ENCODE data around the gene SORCS1. TPM values are rescaled to one million over a fixed set of nuclear protein-coding genes. Genes with fewer than 3 reads are reported as not detected.
A peak's percentile ranks its signal among the peaks of the same experiment; 100 is the strongest.

The SORCS1 gene
- total and polyA plus RNA-seq, 2 experiments from 2014 or later: 2.9 to 8.9 TPM

GRCh38 chr10:106582291-106582690 lies 582.2 kb downstream of the SORCS1 start (continued):
- TF ChIP-seq ZNF331 (CRISPR knock-in tag; IDR thresholded peaks at IDR 0.05; ENCODE audit: low read depth) (no peak), EZH2phosphoT487 (IDR thresholded peaks at IDR 0.05; ENCODE audit: unreplicated experiment) (no peak)

- Histone ChIP-seq H3K9me2 (ENCODE audit: insufficient read depth) (no peaks in the 10 kb centered on the region), H3K4me3 (no peak overlapping the region), H3K27ac (ENCODE audit: low read depth) (no peak overlapping the region), H3K4me2 (0 out of 2 replicates have a peak overlapping the region, but pooled peaks have one; percentile 35), H3K79me2 (replicated peaks; ENCODE audit: insufficient read depth) (no peaks in the 10 kb centered on the region), H4K20me1 (replicated peaks; ENCODE audit: insufficient read depth) (no peaks in the 10 kb centered on the region), H3K27me3 (ENCODE audit: insufficient read depth) (no peaks in the 10 kb centered on the region), H3K36me3 (ENCODE audit: insufficient read depth) (no peaks in the 10 kb centered on the region), H3K4me1 (ENCODE audit: insufficient read depth) (peaks cover 15% of the 10 kb centered on the region), H2AFZ (no peak overlapping the region), H3F3A (replicated peaks; ENCODE audit: low read depth) (no peaks in the 10 kb centered on the region)
- no peaks in the 10 kb centered on the region for H3K9me3 Mint-ChIP-seq
- no peaks in the 10 kb centered on the region for H3K27me3 Mint-ChIP-seq (ENCODE audit: insufficient read depth, low read depth, poor library complexity)
- TF ChIP-seq EZH2 (IDR thresholded peaks at IDR 0.05; ENCODE audit: low read depth, unreplicated experiment) (no peak), EZH2phosphoT487 (IDR thresholded peaks at IDR 0.05; ENCODE audit: unreplicated experiment) (no peak), ZNF114 (CRISPR knock-in tag; IDR thresholded peaks at IDR 0.05) (no peak), STAT1 (IDR thresholded peaks at IDR 0.05; ENCODE audit: unreplicated experiment) (no peak), POLR2AphosphoS5 (IDR thresholded peaks at IDR 0.05; ENCODE audit: low read depth) (no peak), ETS1 (IDR thresholded peaks at IDR 0.05) (no peak), ZNF331 (CRISPR knock-in tag; IDR thresholded peaks at IDR 0.05; ENCODE audit: low read depth) (no peak), ZNF462 (CRISPR knock-in tag; IDR thresholded peaks at IDR 0.05) (no peak), CREB1 (CRISPR knock-in tag; IDR thresholded peaks at IDR 0.05; ENCODE audit: low read depth) (no peak), REST (IDR thresholded peaks at IDR 0.05; ENCODE audit: unreplicated experiment) (no peak), NANOG (IDR thresholded peaks at IDR 0.05; ENCODE audit: borderline replicate concordance) (no peak)
- no peak overlapping the region for H3K27ac Mint-ChIP-seq
- peaks cover 23% of the 10 kb centered on the region for H3K4me1 Mint-ChIP-seq
- H3K4me3 Mint-ChIP-seq: no peak overlapping the region
- ATAC-seq (no peak), DNase-seq (ENCODE audit: low spot score) (no peak)
- H3K36me3 Mint-ChIP-seq (ENCODE audit: low read depth): no peaks in the 10 kb centered on the region
Observed at GRCh38 chr10:106577756-106578155, 586.8 kb downstream of the SORCS1 start.

Measured in GM23338 (cell line).